Measurements from ENCODE around the gene RNU5B-1. TPM values are rescaled to one million over a fixed set of nuclear protein-coding genes. Genes with fewer than 3 reads are reported as not detected.

The RNU5B-1 gene
- total RNA-seq, 3 donors from 2014 or later (not counting 1 experiment from before 2014, with no cell fraction given): 15.0 TPM; not detected in 2

GRCh38 chr15:65333856-65334255 is 29.4 kb downstream of the RNU5B-1 start:
- Histone ChIP-seq H3K9me3 (ENCODE audit: control insufficient read depth, insufficient read depth, low read length) (no peaks in the 10 kb centered on the region), H3K36me3 (ENCODE audit: control insufficient read depth, insufficient read depth, low read length) (no peaks in the 10 kb centered on the region), H3K4me1 (ENCODE audit: control insufficient read depth, insufficient read depth, low read length) (no peaks in the 10 kb centered on the region), H3K27ac (ENCODE audit: low read length) (no peak overlapping the region), H3K27me3 (ENCODE audit: control insufficient read depth, insufficient read depth, low read length) (no peaks in the 10 kb centered on the region), H3K4me3 (ENCODE audit: low read length) (no peak overlapping the region)
- H3K9me3 Mint-ChIP-seq: no peaks in the 10 kb centered on the region
- intact Hi-C loops (cut with micrococcal nuclease): no loop called here
- ATAC-seq (no peak), DNase-seq (no peak)
- H3K4me1 Mint-ChIP-seq: no peaks in the 10 kb centered on the region
- no peaks in the 10 kb centered on the region for H3K36me3 Mint-ChIP-seq
- no peak overlapping the region for H3K27ac Mint-ChIP-seq
- WGBS (ENCODE audit: insufficient coverage): 81% methylated on average over 5 of the region's 5 CpGs
- TF ChIP-seq, protein P1, sequence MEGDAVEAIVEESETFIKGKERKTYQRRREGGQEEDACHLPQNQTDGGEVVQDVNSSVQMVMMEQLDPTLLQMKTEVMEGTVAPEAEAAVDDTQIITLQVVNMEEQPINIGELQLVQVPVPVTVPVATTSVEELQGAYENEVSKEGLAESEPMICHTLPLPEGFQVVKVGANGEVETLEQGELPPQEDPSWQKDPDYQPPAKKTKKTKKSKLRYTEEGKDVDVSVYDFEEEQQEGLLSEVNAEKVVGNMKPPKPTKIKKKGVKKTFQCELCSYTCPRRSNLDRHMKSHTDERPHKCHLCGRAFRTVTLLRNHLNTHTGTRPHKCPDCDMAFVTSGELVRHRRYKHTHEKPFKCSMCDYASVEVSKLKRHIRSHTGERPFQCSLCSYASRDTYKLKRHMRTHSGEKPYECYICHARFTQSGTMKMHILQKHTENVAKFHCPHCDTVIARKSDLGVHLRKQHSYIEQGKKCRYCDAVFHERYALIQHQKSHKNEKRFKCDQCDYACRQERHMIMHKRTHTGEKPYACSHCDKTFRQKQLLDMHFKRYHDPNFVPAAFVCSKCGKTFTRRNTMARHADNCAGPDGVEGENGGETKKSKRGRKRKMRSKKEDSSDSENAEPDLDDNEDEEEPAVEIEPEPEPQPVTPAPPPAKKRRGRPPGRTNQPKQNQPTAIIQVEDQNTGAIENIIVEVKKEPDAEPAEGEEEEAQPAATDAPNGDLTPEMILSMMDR (IDR thresholded peaks at IDR 0.05): no peak
- H3K4me3 Mint-ChIP-seq: no peak overlapping the region
- no peaks in the 10 kb centered on the region for H3K27me3 Mint-ChIP-seq (ENCODE audit: low read depth in 2 of 2)

- no peak overlapping the region for H3K4me3 Mint-ChIP-seq
- TF ChIP-seq, protein P1 (IDR thresholded peaks at IDR 0.05): no peak
- no peak overlapping the region for H3K4me3 ChIP-seq (ENCODE audit: low read length)
- DNase-seq (no peak), ATAC-seq (no peak)
- peaks cover 3% of the 10 kb centered on the region in 2 donors for H3K4me1 Mint-ChIP-seq
- no peaks in the 10 kb centered on the region for H3K27me3 ChIP-seq (ENCODE audit: control insufficient read depth, insufficient read depth, low read length)
- 79% methylated on average over 20 of the region's 20 CpGs for WGBS (ENCODE audit: insufficient coverage)
- H3K9me3 Mint-ChIP-seq: no peaks in the 10 kb centered on the region
- no peak overlapping the region for H3K27ac Mint-ChIP-seq
- H3K36me3 Mint-ChIP-seq: no peaks in the 10 kb centered on the region
- no peak overlapping the region for H3K27ac ChIP-seq (ENCODE audit: low read length)
- intact Hi-C loops (cut with micrococcal nuclease): no loop called here
- peaks cover 2 to 4% of the 10 kb centered on the region in 2 donors for H3K27me3 Mint-ChIP-seq (ENCODE audit: low read depth in 2 of 2)
- no peaks in the 10 kb centered on the region for H3K9me3 ChIP-seq (ENCODE audit: control insufficient read depth, insufficient read depth, low read length)
- no peaks in the 10 kb centered on the region for H3K36me3 ChIP-seq (ENCODE audit: control insufficient read depth, insufficient read depth, low read length)
- H3K4me1 ChIP-seq (ENCODE audit: control insufficient read depth, insufficient read depth, low read length): no peaks in the 10 kb centered on the region
Measured at GRCh38 chr15:65334586-65335231, 30.2 kb downstream of the RNU5B-1 start.

DNA sequence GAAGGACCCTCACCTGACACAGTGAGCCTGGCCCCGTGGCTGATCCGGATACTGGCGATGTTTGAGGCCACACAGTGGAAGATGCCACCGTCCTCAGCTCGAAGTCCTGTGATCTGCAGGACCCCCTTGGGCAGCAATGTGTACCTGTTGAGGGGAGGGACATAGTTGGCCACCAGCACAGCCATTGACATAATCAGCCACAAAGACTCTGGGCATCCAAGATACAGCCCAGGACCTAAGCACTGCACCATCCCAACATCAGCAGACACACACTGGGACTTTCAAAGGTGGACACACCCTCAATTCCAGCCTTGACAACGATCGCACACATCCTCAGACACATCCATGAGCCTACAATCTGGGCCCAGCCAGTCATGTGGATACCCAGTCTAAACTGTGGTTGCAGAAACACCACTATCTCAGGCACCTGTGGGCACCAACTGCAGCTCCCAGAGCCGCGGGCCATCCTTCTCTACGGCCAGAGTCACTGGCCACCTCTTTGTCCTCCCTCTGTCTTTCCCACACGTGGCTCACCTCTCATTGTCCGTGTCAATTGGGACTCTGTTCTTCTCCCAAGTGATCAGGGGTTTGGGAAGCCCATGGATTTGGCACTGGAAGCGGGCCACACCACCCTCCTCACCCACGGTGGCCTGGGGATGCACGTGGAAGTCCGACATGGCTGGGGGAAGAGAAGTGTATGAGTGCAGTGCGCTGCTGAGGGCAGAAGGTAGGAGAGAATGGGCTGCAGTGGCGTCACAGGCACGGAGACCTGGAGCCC is 31.0 kb downstream of the RNU5B-1 start:
- Mint-ChIP-seq H3K9me3 (no peaks in the 10 kb centered on the region), H3K36me3 (no peaks in the 10 kb centered on the region), H3K27ac (no peak overlapping the region), H3K27me3 (ENCODE audit: low read depth in 2 of 2) (peaks cover 6% of the 10 kb centered on the region in 2 donors), H3K4me3 (no peak overlapping the region), H3K4me1 (peaks cover 5% of the 10 kb centered on the region in 2 donors)
- intact Hi-C loops (cut with micrococcal nuclease): no loop called here
- no peak for DNase-seq
- Histone ChIP-seq H3K4me1 (ENCODE audit: control insufficient read depth, insufficient read depth, low read length) (no peaks in the 10 kb centered on the region), H3K36me3 (ENCODE audit: control insufficient read depth, insufficient read depth, low read length) (no peaks in the 10 kb centered on the region), H3K27ac (ENCODE audit: low read length) (no peak overlapping the region), H3K9me3 (ENCODE audit: control insufficient read depth, insufficient read depth, low read length) (no peaks in the 10 kb centered on the region), H3K27me3 (ENCODE audit: control insufficient read depth, insufficient read depth, low read length) (no peaks in the 10 kb centered on the region), H3K4me3 (ENCODE audit: low read length) (no peak overlapping the region)
- TF ChIP-seq, protein P1 (IDR thresholded peaks at IDR 0.05): no peak
- no peak for ATAC-seq
- WGBS (ENCODE audit: insufficient coverage): 86% methylated on average over 19 of the region's 19 CpGs
